ENCODE measurements around the gene SLC29A1. TPM values are rescaled to one million over a fixed set of nuclear protein-coding genes. Genes with fewer than 3 reads are reported as not detected.

Gene SLC29A1
- total and polyA plus RNA-seq, 2 donors (not counting 3 experiments of a cell fraction or from before 2014, with no cell fraction given), result 202 to 539 TPM

GRCh38 chr6:44233567-44234100 lies 10.2 kb downstream of the SLC29A1 start:
- H3K9ac ChIP-seq (replicated peaks; ENCODE audit: extremely low read depth, insufficient read depth, low read length), result no peak overlapping the region
- H3K4me1 ChIP-seq (ENCODE audit: control insufficient read depth, extremely low read depth, insufficient read depth, low read length), result peaks cover 41% of the 10 kb centered on the region
- dilution Hi-C loops (cut with MboI; ENCODE audit: extremely low pct_ligation_motif_present, low sequenced_read_pairs), result loop anchor here (10.0 kb wide), 1 partner anchor 129 kb away; no protein-coding TSS in a partner anchor
- FAIRE-seq (peak; percentile 21), DNase-seq (ENCODE audit: low read depth, low spot score) (no peak)
- no peaks in the 10 kb centered on the region for H3K9me1 ChIP-seq (replicated peaks; ENCODE audit: control insufficient read depth, extremely low read depth, insufficient read depth, low read length)
- ChIA-PET CTCF (interaction anchor here (0.7 to 7.2 kb wide), 13 partner anchors 10 to 139 kb away, joined by 3 to 148 read pairs (median 6); partner anchors contain the start of gene SLC29A1), POLR2A (interaction anchor here (1.5 kb wide), 1 partner anchor 9 kb away, joined by 4 read pairs; no protein-coding TSS in a partner anchor)
- peak overlapping the region; percentile 2 for H3K27ac ChIP-seq (ENCODE audit: insufficient read depth, low read depth, low read length)
- no peaks in the 10 kb centered on the region for H4K20me1 ChIP-seq (replicated peaks; ENCODE audit: control insufficient read depth, extremely low read depth, insufficient read depth, low read length)
- no peaks in the 10 kb centered on the region for H3K9me3 ChIP-seq (replicated peaks; ENCODE audit: control insufficient read depth, insufficient read depth, low read length)
- BruUV-seq (replicated peaks), result TSS peak; percentile 31
- H3K4me2 ChIP-seq (ENCODE audit: insufficient read depth, low read length), result no peak overlapping the region
- H3K4me3 ChIP-seq (replicated peaks in 1 of 3; ENCODE audit: insufficient read depth in 1 of 3, low read depth in 1 of 3, low read length in 3 of 3), result no peak overlapping the region
- peaks cover 16 to 40% of the 10 kb centered on the region in 2 experiments for H3K36me3 ChIP-seq (ENCODE audit: control insufficient read depth in 2 of 2, extremely low read depth in 1 of 2, insufficient read depth in 2 of 2, low read length in 2 of 2)
- TF ChIP-seq FOS (IDR thresholded peaks at IDR 0.05; ENCODE audit: borderline replicate concordance, insufficient read depth, low read length) (no peak), CTCF (IDR thresholded peaks at IDR 0.05; ENCODE audit: extremely low read depth in 1 of 2, insufficient read depth in 1 of 2, low read depth in 1 of 2, low read length in 2 of 2) (no peak), JUN (IDR thresholded peaks at IDR 0.05; ENCODE audit: borderline replicate concordance, insufficient read depth, insufficient read length, low read depth) (no peak), EZH2 (IDR thresholded peaks at IDR 0.05; ENCODE audit: borderline replicate concordance, low read depth, low read length, severe bottlenecking) (no peak), POLR2A (IDR thresholded peaks at IDR 0.05; ENCODE audit: low read depth, low read length) (no peak), POLR2AphosphoS5 (IDR thresholded peaks at IDR 0.05; ENCODE audit: insufficient read depth, low read depth, low read length) (no peak), MYC (IDR thresholded peaks at IDR 0.05; ENCODE audit: low read depth, low read length) (no peak), GATA2 (IDR thresholded peaks at IDR 0.05; ENCODE audit: insufficient read depth, insufficient read length, low read depth, low read length) (no peak)
- TF ChIP-seq, protein P1, sequence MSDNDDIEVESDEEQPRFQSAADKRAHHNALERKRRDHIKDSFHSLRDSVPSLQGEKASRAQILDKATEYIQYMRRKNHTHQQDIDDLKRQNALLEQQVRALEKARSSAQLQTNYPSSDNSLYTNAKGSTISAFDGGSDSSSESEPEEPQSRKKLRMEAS (IDR thresholded peaks at IDR 0.05; ENCODE audit: insufficient read depth, insufficient read length), result no peak
- intact Hi-C loops (cut with micrococcal nuclease), result loop anchor here (1.0 kb wide), 3 partner anchors 12 to 137 kb away; no protein-coding TSS in a partner anchor
- H3K27me3 ChIP-seq (ENCODE audit: control insufficient read depth in 2 of 2, insufficient read depth in 2 of 2, low read length in 2 of 2), result no peaks in the 10 kb centered on the region
- no peak overlapping the region for H2AFZ ChIP-seq (ENCODE audit: low read depth, low read length)
- peaks cover 17% of the 10 kb centered on the region for H3K79me2 ChIP-seq (ENCODE audit: control insufficient read depth, insufficient read depth, low read length)
